Ovary (tissue), 3 donors: ENCODE results near the gene FEM1B.

Experiments
- EP300 ChIP-seq: sonication (generic); formaldehyde crosslinking; IDR thresholded peaks from one replicate; pipeline ENCODE4 v1.6.1; 2017; ENCODE audit warnings: antibody characterized with exemption
- POLR2A ChIP-seq: fragments of 450-650 bp; IDR thresholded peaks from one replicate; pipeline ENCODE4 v1.6.1; 2017; ENCODE audit warnings: antibody characterized with exemption, mild to moderate bottlenecking, moderate library complexity
- TF ChIP-seq, protein P1 (sequence below), 3 donors: fragments of 450-650 bp in 2 of 3; fragments of 200-600 bp in 1 of 3; IDR thresholded peaks; one replicate each; pipeline versions ENCODE4 v1.5.1 to v1.8.0; 2016 to 2022; ENCODE audit warnings: antibody characterized with exemption in 3 of 3, mild to moderate bottlenecking in 1 of 3
- donor health status: DM: no; HTN: no; CAD: no.

- TF ChIP-seq, protein P1, sequence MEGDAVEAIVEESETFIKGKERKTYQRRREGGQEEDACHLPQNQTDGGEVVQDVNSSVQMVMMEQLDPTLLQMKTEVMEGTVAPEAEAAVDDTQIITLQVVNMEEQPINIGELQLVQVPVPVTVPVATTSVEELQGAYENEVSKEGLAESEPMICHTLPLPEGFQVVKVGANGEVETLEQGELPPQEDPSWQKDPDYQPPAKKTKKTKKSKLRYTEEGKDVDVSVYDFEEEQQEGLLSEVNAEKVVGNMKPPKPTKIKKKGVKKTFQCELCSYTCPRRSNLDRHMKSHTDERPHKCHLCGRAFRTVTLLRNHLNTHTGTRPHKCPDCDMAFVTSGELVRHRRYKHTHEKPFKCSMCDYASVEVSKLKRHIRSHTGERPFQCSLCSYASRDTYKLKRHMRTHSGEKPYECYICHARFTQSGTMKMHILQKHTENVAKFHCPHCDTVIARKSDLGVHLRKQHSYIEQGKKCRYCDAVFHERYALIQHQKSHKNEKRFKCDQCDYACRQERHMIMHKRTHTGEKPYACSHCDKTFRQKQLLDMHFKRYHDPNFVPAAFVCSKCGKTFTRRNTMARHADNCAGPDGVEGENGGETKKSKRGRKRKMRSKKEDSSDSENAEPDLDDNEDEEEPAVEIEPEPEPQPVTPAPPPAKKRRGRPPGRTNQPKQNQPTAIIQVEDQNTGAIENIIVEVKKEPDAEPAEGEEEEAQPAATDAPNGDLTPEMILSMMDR (IDR thresholded peaks at IDR 0.05): peak; percentile 86 to 91 (median 87)
- TF ChIP-seq POLR2A (no peak), EP300 (no peak)
These were observed 24.5 kb upstream of the FEM1B start for GRCh38 chr15:68252925-68253534.
